Endothelial cell of umbilical vein (primary cell): Measurements from ENCODE around the gene ETFA. TPM values are rescaled to one million over a fixed set of nuclear protein-coding genes. Genes with fewer than 3 reads are reported as not detected.

Experiments used
- BruUV-seq: library from RNA; stranded (reverse); fragments of 400-500 nt; replicated peaks from 2 replicates; lab custom pipeline; 2021; lab: Mats Ljungman, UMichigan
- CTCF ChIA-PET: fragments of 300-600, 350-600 bp; sonication (Branson Sonifier 250); formaldehyde crosslinking; loops from one replicate; lab custom pipeline; 2021; ENCODE audit warnings: antibody characterized with exemption, inconsistent platforms; lab: Charles Lee
- POLR2A ChIA-PET: fragments of 300-600, 350-600 bp; sonication (Branson Sonifier 250); formaldehyde crosslinking; loops from one replicate; lab custom pipeline; 2021; ENCODE audit warnings: antibody characterized with exemption, inconsistent platforms; lab: Charles Lee
- DNase-seq: peaks from one replicate; pipeline ENCODE4 v3.0.0-alpha.2; 2011; ENCODE audit warnings: low read depth, low spot score
- FAIRE-seq: peaks from 2 replicates; lab custom pipeline; 2011; peaks lifted over from hg19 to GRCh38; lab: Jason Lieb, UNC
- H2AFZ ChIP-seq: 2 replicates; pipeline ENCODE4 v1.6.0; 2012; ENCODE audit warnings: low read depth, low read length, control low read depth, inconsistent platforms
- H3K27ac ChIP-seq: 2 replicates; pipeline ENCODE4 v1.5.1; 2011; ENCODE audit warnings: low read depth, mild to moderate bottlenecking, control low read depth, low read length, moderate library complexity; ENCODE audit not compliant: insufficient read depth
- H3K27me3 ChIP-seq, 2 experiments: 2 replicates each; pipeline versions ENCODE4 v1.6.0 to v1.6.1; 2011; ENCODE audit warnings: low read length in 2 of 2, mixed read lengths in 1 of 2; ENCODE audit not compliant: control insufficient read depth in 2 of 2, insufficient read depth in 2 of 2
- H3K36me3 ChIP-seq, 2 experiments: 2 replicates in 1 of 2; 3 replicates in 1 of 2; pipeline ENCODE4 v1.5.1; 2011; ENCODE audit warnings: low read length in 2 of 2, mild to moderate bottlenecking in 1 of 2, moderate library complexity in 1 of 2; ENCODE audit not compliant: control insufficient read depth in 2 of 2, insufficient read depth in 2 of 2; ENCODE audit errors: extremely low read depth in 1 of 2
- H3K4me1 ChIP-seq: 3 replicates; pipeline ENCODE4 v1.5.1; 2011; ENCODE audit warnings: mild to moderate bottlenecking, low read length; ENCODE audit not compliant: control insufficient read depth, insufficient read depth; ENCODE audit errors: extremely low read depth
- H3K4me2 ChIP-seq: 2 replicates; pipeline ENCODE4 v1.6.1; 2011; ENCODE audit warnings: low read length, control low read depth, mixed read lengths; ENCODE audit not compliant: insufficient read depth
- H3K4me3 ChIP-seq, 3 experiments: fragments of 200-600 bp in 1 of 3; sonication (generic), shearing (Covaris generic) in 1 of 3; replicated peaks in 1 of 3; 2 replicates each; pipeline ENCODE4 v1.5.1; 2011 to 2016; ENCODE audit warnings: control low read depth in 3 of 3, low read length in 3 of 3, mild to moderate bottlenecking in 2 of 3, inconsistent platforms in 1 of 3, low read depth in 1 of 3, moderate library complexity in 1 of 3; ENCODE audit not compliant: insufficient read depth in 1 of 3
- H3K79me2 ChIP-seq: 2 replicates; pipeline ENCODE4 v1.6.0; 2012; ENCODE audit warnings: low read length, inconsistent platforms; ENCODE audit not compliant: control insufficient read depth, insufficient read depth
- H3K9ac ChIP-seq: replicated peaks from 2 replicates; pipeline ENCODE3; 2011; ENCODE audit warnings: low read length, control low read depth; ENCODE audit not compliant: insufficient read depth; ENCODE audit errors: extremely low read depth
- H3K9me1 ChIP-seq: replicated peaks from 3 replicates; pipeline ENCODE4 v1.6.0; 2011; ENCODE audit warnings: mild to moderate bottlenecking, low read length; ENCODE audit not compliant: control insufficient read depth, insufficient read depth; ENCODE audit errors: extremely low read depth
- H3K9me3 ChIP-seq: replicated peaks from 2 replicates; pipeline ENCODE4 v1.5.1; 2012; ENCODE audit warnings: low read length, inconsistent platforms; ENCODE audit not compliant: control insufficient read depth, insufficient read depth
- H4K20me1 ChIP-seq: replicated peaks from 2 replicates; pipeline ENCODE3; 2011; ENCODE audit warnings: mild to moderate bottlenecking, low read length; ENCODE audit not compliant: control insufficient read depth, insufficient read depth; ENCODE audit errors: extremely low read depth
- CTCF ChIP-seq, 2 donors: IDR thresholded peaks; 1 replicate in 1 of 2; 2 replicates in 1 of 2; pipeline ENCODE4 v1.5.1; 2011; ENCODE audit warnings: low read length in 2 of 2, mild to moderate bottlenecking in 2 of 2, moderate library complexity in 2 of 2, control low read depth in 1 of 2, inconsistent platforms in 1 of 2, low read depth in 1 of 2; ENCODE audit not compliant: insufficient read depth in 1 of 2; ENCODE audit errors: extremely low read depth in 1 of 2
- EZH2 ChIP-seq: IDR thresholded peaks from 2 replicates; pipeline ENCODE4 v1.6.1; 2012; ENCODE audit warnings: borderline replicate concordance, low read depth, mild to moderate bottlenecking, moderate library complexity, low read length, inconsistent platforms; ENCODE audit not compliant: severe bottlenecking
- FOS ChIP-seq: IDR thresholded peaks from 2 replicates; pipeline ENCODE4 v1.6.1; 2011; ENCODE audit warnings: mild to moderate bottlenecking, low read length, moderate library complexity, borderline replicate concordance; ENCODE audit not compliant: insufficient read depth
- GATA2 ChIP-seq: IDR thresholded peaks from 2 replicates; pipeline ENCODE4 v1.7.0; 2011; ENCODE audit warnings: low read depth, mild to moderate bottlenecking, moderate library complexity, mixed read lengths, low read length; ENCODE audit not compliant: insufficient read length, insufficient read depth
- JUN ChIP-seq: IDR thresholded peaks from 2 replicates; pipeline ENCODE4 v1.6.1; 2011; ENCODE audit warnings: borderline replicate concordance, low read depth; ENCODE audit not compliant: insufficient read length, insufficient read depth
- MYC ChIP-seq: IDR thresholded peaks from one replicate; pipeline ENCODE4 v1.6.1; 2011; ENCODE audit warnings: mild to moderate bottlenecking, low read depth, low read length
- POLR2A ChIP-seq: IDR thresholded peaks from 2 replicates; pipeline ENCODE4 v1.6.1; 2012; ENCODE audit warnings: low read depth, mild to moderate bottlenecking, control low read depth, low read length
- POLR2AphosphoS5 ChIP-seq: IDR thresholded peaks from 2 replicates; pipeline ENCODE4 v1.6.1; 2012; ENCODE audit warnings: low read depth, mild to moderate bottlenecking, control low read depth, low read length, moderate library complexity; ENCODE audit not compliant: insufficient read depth
- dilution Hi-C: fragments of 300-500 bp; cut with MboI; formaldehyde crosslinking; loops from one replicate; pipeline ENCODE4 v1.15.0; 2019; ENCODE audit warnings: low sequenced_read_pairs; ENCODE audit not compliant: extremely low pct_ligation_motif_present
- intact Hi-C: fragments of 100-400 bp; cut with micrococcal nuclease; formaldehyde crosslinking; loops from one replicate; pipeline ENCODE4 v1.10.0; 2022
- polyA plus RNA-seq, 4 experiments: library from polyadenylated mRNA; depleted of rRNA in 3 of 4; stranded (reverse) in 3 of 4; unstranded in 1 of 4; fragments of >200 nt; gene quantifications; 2 replicates each; pipeline versions ENCODE4 v1.2.1 to v1.2.3, GENCODE V29; 2011 to 2012; ENCODE audit warnings: missing spikeins in 1 of 4
- total RNA-seq: library from RNA; stranded (reverse); gene quantifications from 2 replicates; pipeline ENCODE4 v1.2.3, GENCODE V29; 2021
- TF ChIP-seq, protein P1 (sequence below): IDR thresholded peaks from 2 replicates; pipeline ENCODE4 v1.6.1; 2011; ENCODE audit not compliant: insufficient read depth, insufficient read length

ETFA gene
- total and polyA plus RNA-seq, 2 donors (not counting 3 experiments of a cell fraction or from before 2014, with no cell fraction given), result 102 to 116 TPM

DNA sequence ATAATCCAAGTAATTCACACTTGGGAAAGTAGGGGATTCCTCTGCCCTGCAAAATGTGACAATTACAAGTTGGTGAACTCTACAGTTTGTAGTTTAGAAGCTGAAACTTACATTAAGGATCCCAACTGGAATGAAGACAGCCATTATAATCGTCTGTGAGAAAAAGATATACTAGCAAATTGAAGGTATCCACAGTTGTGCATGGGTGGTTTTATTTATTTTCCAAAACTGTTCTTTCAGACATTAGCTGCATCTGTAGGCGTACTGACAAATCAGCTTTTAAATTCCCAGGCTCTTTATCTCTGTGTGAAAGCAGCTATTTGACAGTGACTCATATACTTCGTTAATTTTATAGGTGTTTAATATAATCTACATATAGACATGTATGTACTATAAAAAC lies 12.8 kb upstream of the ETFA start:
- peaks cover 21 to 41% of the 10 kb centered on the region in 2 experiments for H3K27me3 ChIP-seq
- no peaks in the 10 kb centered on the region for H3K9me3 ChIP-seq
- no peaks in the 10 kb centered on the region for H3K36me3 ChIP-seq
- H3K4me3 ChIP-seq, result no peak overlapping the region
- dilution Hi-C loops, result no loop called here
- H3K27ac ChIP-seq, result no peak overlapping the region
- no TSS peak for BruUV-seq
- ChIA-PET POLR2A (no interaction called here), CTCF (no interaction called here)
- H3K9me1 ChIP-seq, result no peaks in the 10 kb centered on the region
- no peaks in the 10 kb centered on the region for H3K79me2 ChIP-seq
- no peak for TF ChIP-seq POLR2AphosphoS5
- TF ChIP-seq POLR2A, result no peak
- no peak for TF ChIP-seq FOS
- no peak for TF ChIP-seq JUN
- no peak for TF ChIP-seq EZH2
- no peak for TF ChIP-seq CTCF (IDR thresholded peaks at IDR 0.05; ENCODE audit: extremely low read depth in 1 of 2, insufficient read depth in 1 of 2, low read depth in 1 of 2, low read length in 2 of 2)
- TF ChIP-seq MYC, result no peak
- TF ChIP-seq, protein P1, sequence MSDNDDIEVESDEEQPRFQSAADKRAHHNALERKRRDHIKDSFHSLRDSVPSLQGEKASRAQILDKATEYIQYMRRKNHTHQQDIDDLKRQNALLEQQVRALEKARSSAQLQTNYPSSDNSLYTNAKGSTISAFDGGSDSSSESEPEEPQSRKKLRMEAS, result no peak
- no peak for TF ChIP-seq GATA2
- no peak overlapping the region for H3K9ac ChIP-seq
- intact Hi-C loops, result no loop called here
- no peaks in the 10 kb centered on the region for H4K20me1 ChIP-seq
- no peak for DNase-seq
- H2AFZ ChIP-seq, result no peak overlapping the region
- H3K4me1 ChIP-seq, result no peaks in the 10 kb centered on the region
- FAIRE-seq, result no peak
- H3K4me2 ChIP-seq, result no peak overlapping the region
